K562 (cell line): ENCODE measurements around the gene GRIK5. TPM values are rescaled to one million over a fixed set of nuclear protein-coding genes. Genes with fewer than 3 reads are reported as not detected.

Source experiments
- ATAC-seq: fragments of 200-7000 bp; cut with Tn5 transposase; 3 replicates; pipeline ENCODE4 v1.9.1; 2020; ENCODE audit warnings: moderate library complexity
- BruUV-seq: library from RNA; stranded (reverse); fragments of 400-500 nt; replicated peaks from 2 replicates; lab custom pipeline; 2021; lab: Mats Ljungman, UMichigan
- CTCF ChIA-PET: fragments of 300-600 bp; formaldehyde crosslinking; extraction: SDS; loops from one replicate; lab custom pipeline; 2021; ENCODE audit warnings: low intra/inter-chr PET ratio; lab: Yijun Ruan, JAX
- POLR2A ChIA-PET: fragments of 300-600, 350-650 bp; sonication (Branson Sonifier 250); formaldehyde crosslinking; extraction: SDS; loops from one replicate; lab custom pipeline; 2021; ENCODE audit warnings: antibody characterized with exemption, inconsistent platforms; lab: Yijun Ruan, JAX
- DNase-seq, 4 experiments: peaks; one replicate each; pipeline versions ENCODE4 v3.0.0 to v3.0.0-alpha.2; 2011 to 2018; ENCODE audit warnings: low spot score in 3 of 4, mixed read lengths in 3 of 4; ENCODE audit errors: extremely low read depth in 1 of 4
- FAIRE-seq: peaks from 2 replicates; lab custom pipeline; 2011; peaks lifted over from hg19 to GRCh38; lab: Jason Lieb, UNC
- H2AFZ ChIP-seq: 2 replicates; pipeline ENCODE4 v1.6.0; 2011; ENCODE audit warnings: low read depth, low read length, control low read depth, inconsistent platforms
- H3K27ac ChIP-seq: fragments of 200-600 bp; 3 replicates; pipeline ENCODE4 v1.8.0; 2011; ENCODE audit warnings: low read depth, mild to moderate bottlenecking, control low read depth, inconsistent platforms, low read length, moderate library complexity, mixed read lengths; ENCODE audit errors: extremely low read depth
- H3K27me3 ChIP-seq, 2 experiments: fragments of 300-600 bp in 1 of 2; 2 replicates in 1 of 2; 3 replicates in 1 of 2; pipeline versions ENCODE4 v1.6.0 to v1.8.0; 2011; ENCODE audit warnings: inconsistent platforms in 2 of 2, low read length in 2 of 2, mild to moderate bottlenecking in 1 of 2, mixed read lengths in 1 of 2, moderate library complexity in 1 of 2; ENCODE audit not compliant: control insufficient read depth in 2 of 2, insufficient read depth in 2 of 2
- H3K36me3 ChIP-seq: fragments of 300-600 bp; 3 replicates; pipeline ENCODE4 v1.8.0; 2011; ENCODE audit warnings: mild to moderate bottlenecking, low read length, inconsistent platforms; ENCODE audit not compliant: control insufficient read depth, insufficient read depth
- H3K4me1 ChIP-seq, 2 experiments: fragments of 200-600 bp in 1 of 2; replicated peaks in 1 of 2; 2 replicates in 1 of 2; 3 replicates in 1 of 2; pipeline versions ENCODE4 v1.5.1 to v1.8.0; 2011; ENCODE audit warnings: inconsistent platforms in 2 of 2, low read length in 2 of 2, mild to moderate bottlenecking in 1 of 2, mixed read lengths in 1 of 2, moderate library complexity in 1 of 2; ENCODE audit not compliant: control insufficient read depth in 2 of 2, insufficient read depth in 2 of 2
- H3K4me2 ChIP-seq: 2 replicates; pipeline ENCODE4 v1.6.1; 2011; ENCODE audit warnings: low read length, control low read depth, inconsistent platforms, mixed read lengths; ENCODE audit not compliant: insufficient read depth
- H3K4me3 ChIP-seq: fragments of 200-600 bp; sonication (generic), shearing (Covaris generic); 2 replicates; pipeline ENCODE4 v1.5.1; 2016; ENCODE audit warnings: control low read depth, inconsistent platforms
- H3K79me2 ChIP-seq: fragments of 200-600 bp; 3 replicates; pipeline ENCODE4 v1.8.0; 2011; ENCODE audit warnings: low read length, inconsistent platforms; ENCODE audit not compliant: control insufficient read depth, insufficient read depth
- H3K9ac ChIP-seq, 2 experiments: 2 replicates each; pipeline versions ENCODE4 v1.6.0 to v1.6.1; 2011; ENCODE audit warnings: low read depth in 2 of 2, low read length in 2 of 2, control low read depth in 1 of 2, inconsistent platforms in 1 of 2, mild to moderate bottlenecking in 1 of 2, mixed read lengths in 1 of 2; ENCODE audit not compliant: insufficient read depth in 1 of 2
- H3K9me1 ChIP-seq: one replicate; pipeline ENCODE4 v1.6.0; 2011; ENCODE audit warnings: inconsistent platforms, mild to moderate bottlenecking, low read length, moderate library complexity; ENCODE audit not compliant: control insufficient read depth, insufficient read depth
- H3K9me3 ChIP-seq: replicated peaks from 2 replicates; pipeline ENCODE4 v1.5.1; 2011; ENCODE audit warnings: low read depth, low read length, inconsistent platforms; ENCODE audit not compliant: control insufficient read depth, insufficient read depth
- H4K20me1 ChIP-seq: replicated peaks from 2 replicates; pipeline ENCODE4 v1.6.1; 2011; ENCODE audit warnings: low read length, inconsistent platforms, mixed read lengths; ENCODE audit not compliant: control insufficient read depth, insufficient read depth
- CEBPB ChIP-seq: fragments of 450-650 bp; IDR thresholded peaks from 2 replicates; pipeline ENCODE4 v1.6.1; 2016; ENCODE audit warnings: missing genetic modification characterization, missing compliant biosample characterization
- KAT7 ChIP-seq: sonication (generic); formaldehyde crosslinking; IDR thresholded peaks from 2 replicates; pipeline ENCODE4 v1.8.0; 2022; ENCODE audit warnings: missing genetic modification reagents, mild to moderate bottlenecking, borderline replicate concordance
- POU5F1 ChIP-seq: fragments of 150-350 bp; IDR thresholded peaks from 2 replicates; pipeline ENCODE4 v1.6.1; 2014; ENCODE audit warnings: borderline replicate concordance, low read length, low read depth, mild to moderate bottlenecking; ENCODE audit not compliant: partially characterized antibody
- ZNF121 ChIP-seq: sonication (generic); formaldehyde crosslinking; conservative IDR thresholded peaks from 2 replicates; pipeline ENCODE4 v1.8.0; 2022; ENCODE audit warnings: missing genetic modification reagents
- ZNF407 ChIP-seq: fragments of 450-650 bp; IDR thresholded peaks from 2 replicates; pipeline ENCODE4 v1.6.1; 2016; ENCODE audit warnings: low read depth
- WGBS: fragments of 100-300 bp; shearing (Covaris generic); methylation state at CpG from one replicate; pipeline ENCODE4 v1.1.6; 2016; ENCODE audit warnings: low coverage, mixed read lengths; ENCODE audit not compliant: insufficient coverage; ENCODE audit errors: missing lambda C conversion rate; 5-methylcytosine and 5-hydroxymethylcytosine counted together
- in situ Hi-C: fragments of 300-500 bp; cut with MboI; formaldehyde crosslinking; loops from 4 replicates; pipeline ENCODE4 v1.15.0; 2018; ENCODE audit warnings: inconsistent platforms, mixed read lengths
- intact Hi-C: fragments of 100-400 bp; cut with micrococcal nuclease; formaldehyde crosslinking; loops from 2 replicates; pipeline ENCODE4 v1.14.2; 2022
- polyA plus RNA-seq, 8 experiments: library from polyadenylated mRNA; depleted of rRNA in 4 of 8; stranded (reverse) in 5 of 8; unstranded in 3 of 8; fragments of >200 nt; fragmentation: Nextera tagmentation in 2 of 8; fragmentation: Illumina TruSeq in 1 of 8; extraction: Ambion mirVana in 2 of 8; extraction: Trizol in 1 of 8; gene quantifications; 2 replicates each; pipeline versions ENCODE4 v1.2.1 to v1.2.3, GENCODE V29; 2011 to 2014; ENCODE audit warnings: inconsistent platforms in 1 of 8, missing spikeins in 1 of 8
- total RNA-seq, 7 experiments: library from RNA; depleted of rRNA in 6 of 7; stranded (reverse); fragments of >200 nt in 6 of 7; fragmentation: Illumina TruSeq in 2 of 7; extraction: Trizol in 2 of 7; gene quantifications; 2 replicates each; pipeline versions ENCODE4 v1.2.1 to v1.2.3, GENCODE V29; 2011 to 2021; ENCODE audit warnings: low replicate concordance in 1 of 7
- TF ChIP-seq, protein P1 (sequence below): sonication (generic); formaldehyde crosslinking; IDR thresholded peaks from 2 replicates; pipeline ENCODE4 v1.8.1; 2023; ENCODE audit warnings: mild to moderate bottlenecking, missing genetic modification reagents
- TF ChIP-seq, protein P2 (sequence below): sonication (generic); formaldehyde crosslinking; IDR thresholded peaks from 2 replicates; pipeline ENCODE4 v1.8.0; 2022; ENCODE audit warnings: mild to moderate bottlenecking, low read depth, missing genetic modification reagents

GRIK5 gene
- total and polyA plus RNA-seq, 9 of the 15 experiments (the other 6 are each of a cell fraction or from before 2014, with no cell fraction given), result 0.04 to 0.55 (median 0.27) TPM; not detected in 2

DNA sequence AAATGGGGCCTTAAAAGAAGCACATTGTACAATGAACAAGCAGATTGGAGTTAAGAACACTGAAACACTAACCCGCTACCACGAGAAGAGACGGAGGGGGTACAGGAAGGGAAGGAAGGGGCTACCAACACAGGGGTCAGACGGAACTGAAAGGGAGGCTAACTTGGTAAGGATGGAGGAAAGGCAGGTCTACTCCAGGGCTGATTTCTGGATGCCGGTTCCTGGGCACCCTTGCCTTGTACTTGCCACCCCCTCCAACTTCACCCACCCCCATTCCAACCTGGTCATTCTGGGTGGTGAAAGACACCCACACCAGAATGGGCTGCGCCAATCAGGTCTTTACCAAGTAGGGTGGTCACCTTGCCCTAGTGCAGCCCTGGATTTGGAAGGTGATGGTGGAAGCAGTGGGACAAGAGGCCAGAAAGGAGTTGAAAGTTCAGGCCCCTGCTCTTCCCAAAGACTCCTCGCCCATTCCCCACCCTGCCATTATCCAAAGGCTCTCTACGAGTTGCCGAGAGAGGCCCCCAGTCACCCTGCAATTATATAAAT is 16.3 kb upstream of the GRIK5 start (continued):
- TF ChIP-seq, protein P1, sequence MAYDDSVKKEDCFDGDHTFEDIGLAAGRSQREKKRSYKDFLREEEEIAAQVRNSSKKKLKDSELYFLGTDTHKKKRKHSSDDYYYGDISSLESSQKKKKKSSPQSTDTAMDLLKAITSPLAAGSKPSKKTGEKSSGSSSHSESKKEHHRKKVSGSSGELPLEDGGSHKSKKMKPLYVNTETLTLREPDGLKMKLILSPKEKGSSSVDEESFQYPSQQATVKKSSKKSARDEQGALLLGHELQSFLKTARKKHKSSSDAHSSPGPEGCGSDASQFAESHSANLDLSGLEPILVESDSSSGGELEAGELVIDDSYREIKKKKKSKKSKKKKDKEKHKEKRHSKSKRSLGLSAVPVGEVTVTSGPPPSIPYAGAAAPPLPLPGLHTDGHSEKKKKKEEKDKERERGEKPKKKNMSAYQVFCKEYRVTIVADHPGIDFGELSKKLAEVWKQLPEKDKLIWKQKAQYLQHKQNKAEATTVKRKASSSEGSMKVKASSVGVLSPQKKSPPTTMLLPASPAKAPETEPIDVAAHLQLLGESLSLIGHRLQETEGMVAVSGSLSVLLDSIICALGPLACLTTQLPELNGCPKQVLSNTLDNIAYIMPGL (CRISPR knock-in tag), result no peak
- no peak for TF ChIP-seq POU5F1

DNA sequence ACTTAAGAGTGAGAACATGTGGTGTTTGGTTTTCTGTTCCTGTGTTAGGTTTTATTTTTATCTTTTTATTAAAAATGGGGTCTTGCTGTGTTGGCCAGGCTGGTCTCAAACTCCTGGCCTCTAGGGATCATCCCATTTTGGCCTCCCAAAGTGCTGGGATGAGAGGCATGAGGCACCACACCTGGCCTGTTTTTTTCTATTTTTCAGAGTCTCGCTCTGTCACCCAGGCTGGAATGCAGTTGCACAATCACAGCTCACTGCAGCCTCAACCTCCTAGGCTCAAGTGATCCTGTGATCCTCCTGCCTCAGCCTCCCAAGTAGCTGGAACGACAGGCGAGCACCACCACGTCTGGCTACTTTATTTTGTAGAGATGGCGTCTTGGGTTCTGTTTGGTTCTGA is 13.5 kb upstream of the GRIK5 start:
- no peak overlapping the region for H3K4me3 ChIP-seq
- H3K9me1 ChIP-seq, result no peaks in the 10 kb centered on the region
- WGBS, result 84% methylated on average over 5 of the region's 5 CpGs
- H3K36me3 ChIP-seq, result peaks cover 38% of the 10 kb centered on the region
- in situ Hi-C loops, result no loop called here
- TF ChIP-seq, protein P2, sequence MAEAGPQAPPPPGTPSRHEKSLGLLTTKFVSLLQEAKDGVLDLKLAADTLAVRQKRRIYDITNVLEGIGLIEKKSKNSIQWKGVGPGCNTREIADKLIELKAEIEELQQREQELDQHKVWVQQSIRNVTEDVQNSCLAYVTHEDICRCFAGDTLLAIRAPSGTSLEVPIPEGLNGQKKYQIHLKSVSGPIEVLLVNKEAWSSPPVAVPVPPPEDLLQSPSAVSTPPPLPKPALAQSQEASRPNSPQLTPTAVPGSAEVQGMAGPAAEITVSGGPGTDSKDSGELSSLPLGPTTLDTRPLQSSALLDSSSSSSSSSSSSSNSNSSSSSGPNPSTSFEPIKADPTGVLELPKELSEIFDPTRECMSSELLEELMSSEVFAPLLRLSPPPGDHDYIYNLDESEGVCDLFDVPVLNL, result no peak
- TF ChIP-seq CEBPB (tag), result peak; percentile 70
- no peak for TF ChIP-seq ZNF407
- peak; percentile 87 for TF ChIP-seq ZNF121 (CRISPR knock-in tag)
- TF ChIP-seq KAT7 (CRISPR knock-in tag), result no peak
- TF ChIP-seq, all 486 proteins: peak for 2
- H2AFZ ChIP-seq, result no peak overlapping the region
- H3K27me3 ChIP-seq, result no peaks in the 10 kb centered on the region
- FAIRE-seq (no peak), ATAC-seq (no peak), DNase-seq (no peak)
- no peak overlapping the region for H3K27ac ChIP-seq
- peaks cover 10% of the 10 kb centered on the region; the same call in 1 of the 2 replicates for H4K20me1 ChIP-seq
- no peaks in the 10 kb centered on the region for H3K9me3 ChIP-seq
- BruUV-seq, result no TSS peak
- no peak overlapping the region for H3K9ac ChIP-seq
- intact Hi-C loops, result no loop called here
- peaks cover 7 to 24% of the 10 kb centered on the region in 2 experiments; a peak in 4 of 5 replicates for H3K4me1 ChIP-seq
- POLR2A ChIA-PET, result no interaction called here
- peaks cover 9% of the 10 kb centered on the region for H3K79me2 ChIP-seq
- CTCF ChIA-PET, result no interaction called here
- H3K4me2 ChIP-seq, result no peak overlapping the region
